HG02973 (cell line): ENCODE data around the gene UTP14C.
"Not testable (repeated sequence)": the region's sequence is repeated elsewhere in the genome, so short reads cannot be mapped to it uniquely, and the experiment has no call there.

Experiments
- ATAC-seq: cut with Tn5 transposase; IDR thresholded peaks from one replicate; pipeline ENCODE4 v1.9.1; 2021; ENCODE audit warnings: moderate library complexity; ENCODE audit not compliant: unreplicated experiment

Gene UTP14C, protein sequence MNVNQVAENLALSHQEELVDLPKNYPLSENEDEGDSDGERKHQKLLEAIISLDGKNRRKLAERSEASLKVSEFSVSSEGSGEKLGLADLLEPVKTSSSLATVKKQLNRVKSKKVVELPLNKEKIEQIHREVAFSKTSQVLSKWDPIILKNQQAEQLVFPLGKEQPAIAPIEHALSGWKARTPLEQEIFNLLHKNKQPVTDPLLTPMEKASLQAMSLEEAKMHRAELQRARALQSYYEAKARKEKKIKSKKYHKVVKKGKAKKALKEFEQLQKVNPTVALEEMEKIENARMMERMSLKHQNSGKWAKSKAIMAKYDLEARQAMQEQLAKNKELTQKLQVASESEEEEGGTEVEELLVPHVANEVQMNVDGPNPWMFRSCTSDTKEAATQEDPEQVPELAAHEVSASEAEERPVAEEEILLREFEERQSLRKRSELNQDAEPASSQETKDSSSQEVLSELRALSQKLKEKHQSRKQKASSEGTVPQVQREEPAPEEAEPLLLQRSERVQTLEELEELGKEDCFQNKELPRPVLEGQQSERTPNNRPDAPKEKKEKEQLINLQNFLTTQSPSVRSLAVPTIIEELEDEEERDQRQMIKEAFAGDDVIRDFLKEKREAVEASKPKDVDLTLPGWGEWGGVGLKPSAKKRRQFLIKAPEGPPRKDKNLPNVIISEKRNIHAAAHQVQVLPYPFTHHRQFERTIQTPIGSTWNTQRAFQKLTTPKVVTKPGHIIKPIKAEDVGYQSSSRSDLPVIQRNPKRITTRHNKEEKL

DNA sequence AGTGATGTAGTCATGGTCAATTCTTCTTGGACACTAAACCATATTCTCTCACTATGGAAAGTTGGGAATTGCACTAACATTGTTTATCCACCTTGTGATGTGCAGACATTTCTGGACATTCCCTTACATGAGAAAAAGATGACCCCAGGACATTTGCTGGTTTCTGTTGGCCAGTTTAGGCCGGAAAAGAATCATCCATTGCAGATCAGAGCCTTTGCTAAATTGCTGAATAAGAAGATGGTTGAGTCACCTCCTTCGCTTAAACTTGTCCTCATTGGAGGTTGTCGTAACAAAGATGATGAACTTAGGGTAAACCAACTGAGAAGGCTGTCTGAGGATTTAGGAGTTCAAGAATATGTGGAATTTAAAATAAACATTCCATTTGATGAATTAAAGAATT lies at the start of gene UTP14C:
Gene UTP14C, plus strand, starts transcription at position 211 of the 400 bp plus-strand sequence. CDS start 4,114 bp downstream, outside the sequence.
- ATAC-seq, result no peak

DNA sequence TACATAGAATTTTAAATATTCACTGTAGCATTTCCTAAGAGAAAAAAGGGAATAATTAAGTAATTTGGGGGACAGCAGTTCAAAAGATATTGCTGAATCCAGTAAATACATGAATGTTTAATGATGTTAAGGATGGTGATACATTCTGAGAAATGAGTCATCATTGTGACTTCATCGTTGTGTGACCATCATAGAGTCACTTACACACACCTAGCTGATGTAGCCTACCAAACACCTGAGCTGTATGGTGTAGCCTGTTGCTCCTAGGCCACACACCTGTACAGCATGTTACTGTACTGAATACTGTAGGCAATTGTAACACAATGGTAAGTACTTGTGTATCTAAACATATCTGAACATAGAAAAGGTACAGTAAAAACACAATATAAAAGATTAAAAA lies 48.1 kb upstream of the UTP14C start:
- ATAC-seq, result no peak

DNA sequence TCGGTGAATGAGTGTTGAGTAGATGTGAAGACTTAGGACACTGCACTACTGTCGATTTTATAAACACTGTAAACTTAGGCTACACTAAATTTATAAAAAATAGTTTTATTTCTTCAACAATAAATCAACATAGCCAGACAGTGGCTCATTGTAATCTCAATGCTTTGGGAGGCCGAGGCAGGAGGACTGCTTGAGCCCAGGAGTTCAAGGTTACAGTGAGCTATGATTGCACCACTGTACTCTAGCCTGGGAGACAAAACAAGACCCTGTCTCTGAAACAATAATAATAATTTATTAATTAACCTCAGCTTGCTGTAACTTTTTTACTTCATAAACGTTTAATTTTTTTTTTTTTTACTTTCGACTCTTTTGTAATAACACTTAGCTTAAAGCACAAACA lies 47.6 kb upstream of the UTP14C start:
- ATAC-seq, result no peak

GRCh38 chr13:51977625-51978024 lies 46.9 kb upstream of the UTP14C start:
- no peak for ATAC-seq

DNA sequence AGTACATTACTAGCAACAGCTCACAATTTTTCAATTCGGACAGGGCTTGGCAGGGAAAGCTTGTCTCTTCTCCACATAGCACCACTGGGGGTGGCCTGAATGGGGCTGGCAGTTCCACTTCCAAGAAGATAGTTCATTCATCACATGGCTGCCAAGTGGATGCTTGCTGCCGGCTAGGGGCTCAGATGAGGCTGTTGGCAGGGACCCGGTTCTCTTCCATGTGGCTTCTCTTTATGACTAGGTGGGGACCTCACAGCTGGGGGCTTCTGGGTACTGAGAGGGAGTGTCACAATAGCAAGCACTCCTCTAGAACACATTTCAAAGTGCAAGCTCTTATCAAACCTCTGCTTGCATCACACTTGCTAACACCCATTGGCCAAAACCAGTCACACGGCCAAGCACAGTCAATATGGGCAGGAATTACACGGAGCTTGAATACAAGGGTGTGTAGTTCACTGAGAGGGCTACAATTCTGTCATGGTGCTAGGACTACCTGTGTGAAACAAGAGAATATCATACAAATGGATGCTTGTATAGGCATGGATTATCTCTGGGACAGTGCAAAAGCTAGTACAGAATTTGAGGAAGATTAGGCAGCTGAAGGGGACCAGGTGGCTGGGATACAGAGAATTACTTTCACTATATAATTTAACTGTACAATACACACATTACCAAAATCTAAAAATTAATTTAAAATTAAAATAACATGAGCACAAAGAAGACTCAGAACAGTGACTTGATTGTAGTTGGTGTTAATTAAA lies 45.5 kb upstream of the UTP14C start:
- ATAC-seq, result no peak

- ATAC-seq, result no peak
These were observed 43.6 kb upstream of the UTP14C start for GRCh38 chr13:51980908-51981307.

- ATAC-seq, result no peak
These were observed 43.1 kb upstream of the UTP14C start for GRCh38 chr13:51981355-51981754.

DNA sequence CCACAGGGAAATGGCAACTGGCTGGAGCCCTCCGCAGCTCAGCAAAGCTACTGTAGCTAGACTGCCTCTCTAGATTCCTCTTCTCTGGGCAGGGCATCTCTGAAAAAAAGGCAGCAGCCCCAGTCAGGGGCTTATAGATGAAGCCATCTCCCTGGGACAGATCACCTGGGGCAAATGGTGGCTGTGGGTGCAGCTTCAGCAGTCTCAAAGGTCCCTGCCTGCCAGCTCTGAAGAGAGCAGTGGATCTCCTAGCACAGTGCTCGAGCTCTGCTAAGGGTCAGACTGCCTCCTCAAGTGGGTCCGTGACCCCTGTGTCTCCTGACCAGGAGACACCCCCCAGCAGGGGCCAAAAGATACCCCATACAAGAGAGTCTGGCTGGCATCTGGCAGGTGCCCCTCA lies 41.2 kb upstream of the UTP14C start:
- not testable (repeated sequence) for ATAC-seq

GRCh38 chr13:51984904-51985303 lies 39.6 kb upstream of the UTP14C start:
- not testable (repeated sequence) for ATAC-seq

DNA sequence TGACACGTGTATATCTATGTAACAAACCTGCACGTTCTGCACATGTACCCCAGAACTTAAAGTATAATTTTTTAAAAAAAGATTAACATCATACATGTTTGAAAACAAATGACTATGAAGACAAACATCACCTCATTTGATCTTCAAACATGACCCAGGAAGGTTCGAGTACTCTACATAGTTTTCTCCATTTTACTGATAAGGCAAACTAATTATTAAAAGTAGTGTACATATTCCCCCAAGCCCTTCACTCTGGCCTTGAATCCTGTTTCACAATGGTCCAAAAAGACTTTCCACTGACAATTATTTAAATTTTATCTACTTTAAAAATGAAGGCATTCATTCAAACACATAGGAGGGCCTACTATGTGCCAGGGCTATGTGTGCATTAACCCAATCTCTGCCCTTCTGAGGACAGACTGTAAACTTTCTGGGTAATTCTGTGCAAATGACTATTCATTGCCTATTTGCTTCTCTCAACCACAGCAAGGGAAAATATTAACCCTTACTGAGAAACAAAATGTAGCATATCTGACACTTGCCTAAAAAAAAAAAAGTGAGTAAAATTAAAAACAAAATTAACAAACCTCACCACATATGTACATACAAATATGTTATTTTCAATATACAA lies 35.4 kb upstream of the UTP14C start:
- ATAC-seq, result no peak

- no peak for ATAC-seq
These were observed 30.8 kb upstream of the UTP14C start for GRCh38 chr13:51993713-51994112.

DNA sequence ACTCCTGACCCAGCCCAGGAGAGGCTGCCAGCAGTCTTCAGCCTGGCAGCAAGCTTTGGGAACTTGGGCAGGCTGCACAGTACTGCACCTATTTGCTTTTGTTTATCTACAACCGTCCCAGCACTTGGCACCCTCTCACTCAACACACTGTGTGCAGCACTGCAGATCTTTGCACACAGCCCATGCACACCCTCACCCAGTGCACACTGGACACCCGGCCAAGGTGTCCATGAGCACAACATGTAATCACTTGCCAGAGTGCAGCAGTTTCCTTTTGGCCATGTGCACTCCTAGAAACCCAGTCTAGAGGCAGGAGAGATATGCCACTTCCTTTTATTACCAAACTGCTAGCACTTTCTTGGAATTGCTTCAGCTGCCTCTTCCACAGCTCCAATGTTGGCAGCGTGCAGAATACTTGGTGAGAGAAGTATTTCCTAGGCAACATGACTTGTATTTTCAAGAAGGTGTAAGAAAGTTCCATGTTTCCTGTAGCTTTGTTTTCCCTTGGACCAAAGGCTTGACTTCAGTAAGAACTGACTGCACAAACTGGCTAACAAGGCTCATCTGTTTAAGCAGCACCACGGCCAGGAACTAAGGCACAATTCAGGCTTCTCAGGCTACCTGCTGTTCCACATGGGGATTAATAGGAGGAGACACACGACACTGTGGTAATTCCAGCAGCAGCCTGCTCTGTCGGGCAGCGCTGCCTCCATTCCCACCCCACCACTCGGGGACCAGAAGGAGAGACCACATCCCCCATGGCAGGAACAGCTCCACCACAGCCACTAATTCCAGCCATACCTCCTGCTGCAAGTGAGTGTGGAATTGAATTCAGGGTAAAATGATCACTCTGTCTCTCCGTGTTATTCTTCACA lies 28.6 kb upstream of the UTP14C start:
- no peak for ATAC-seq

GRCh38 chr13:51996641-51997040 lies 27.9 kb upstream of the UTP14C start:
- no peak for ATAC-seq

GRCh38 chr13:51997186-51997585 lies 27.3 kb upstream of the UTP14C start:
- ATAC-seq, result no peak

GRCh38 chr13:51997641-51998330 lies 26.7 kb upstream of the UTP14C start:
- ATAC-seq, result no peak

DNA sequence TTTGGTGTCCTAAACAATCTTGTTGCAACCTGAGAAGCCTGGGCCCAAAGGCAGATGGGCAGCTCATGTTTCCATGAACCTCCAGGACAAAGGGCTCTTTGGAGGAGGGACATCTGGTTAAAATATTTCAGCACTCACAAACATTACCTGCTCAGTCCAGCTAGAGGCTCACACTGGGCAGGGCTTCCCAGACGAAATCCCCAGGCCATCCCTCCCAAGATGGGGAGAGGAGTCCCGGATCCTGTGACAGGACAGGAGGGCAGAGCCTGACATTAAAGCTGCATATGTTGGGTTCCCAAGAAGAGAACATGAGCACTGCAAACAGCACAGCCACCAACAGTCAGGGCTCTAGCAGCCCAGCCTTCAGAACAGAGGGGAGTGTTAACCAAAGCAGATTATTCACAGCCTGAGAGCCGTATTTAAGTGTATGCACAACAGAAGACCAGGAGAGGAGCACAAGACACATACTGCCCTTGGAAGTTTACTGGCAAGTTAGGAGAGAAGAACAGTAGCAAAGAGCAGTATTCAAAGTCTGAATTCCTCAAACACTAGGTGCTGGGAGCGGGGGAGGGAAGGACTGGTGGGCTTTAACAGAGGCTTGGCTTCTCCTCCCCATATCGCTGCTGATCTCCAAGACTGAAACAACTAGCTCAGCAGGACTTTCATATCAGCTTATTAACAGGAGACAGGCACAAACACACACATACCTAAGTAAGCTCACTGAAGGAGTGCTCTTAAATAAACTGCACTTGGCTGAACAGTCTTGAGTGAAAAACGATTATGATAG lies 25.6 kb upstream of the UTP14C start:
- ATAC-seq, result no peak

DNA sequence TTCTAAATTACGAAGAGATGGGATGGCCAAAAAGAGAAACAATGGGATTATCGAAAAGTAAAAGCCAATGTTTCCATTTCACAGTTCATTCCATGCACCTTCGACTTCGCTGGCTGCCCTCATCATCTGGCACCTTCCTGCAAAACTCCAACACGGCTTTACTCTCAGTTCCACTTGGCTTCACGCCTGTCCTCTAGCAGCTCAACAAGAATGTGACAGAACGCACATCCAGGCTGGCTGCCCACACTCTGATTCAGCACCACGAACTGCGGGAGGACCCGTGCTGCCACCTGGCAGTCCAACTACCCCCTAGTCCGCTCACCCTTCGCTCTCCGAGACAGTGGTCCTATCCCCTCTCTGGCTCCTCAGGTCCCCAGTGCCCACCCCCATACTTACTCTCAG lies 25.0 kb upstream of the UTP14C start:
- no peak for ATAC-seq

DNA sequence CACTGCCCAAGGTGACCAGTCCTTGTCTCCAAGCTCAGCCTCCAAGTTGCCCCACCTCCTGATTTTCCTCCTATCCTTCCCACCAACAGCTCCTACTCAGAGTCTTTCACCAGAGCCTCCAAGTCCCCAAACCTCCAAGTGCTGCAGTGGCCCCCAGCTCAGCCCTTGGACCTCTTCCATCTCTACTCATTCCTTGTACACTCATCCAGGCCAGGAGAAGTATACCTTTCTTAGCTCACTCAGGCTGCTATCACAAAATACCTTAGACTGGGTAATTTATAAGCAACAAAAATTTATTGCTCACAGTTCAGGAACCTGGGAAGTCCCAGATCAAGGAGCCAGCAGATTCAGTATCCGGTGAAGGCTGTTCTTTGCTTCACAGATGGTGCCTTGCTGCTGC lies 24.6 kb upstream of the UTP14C start:
- no peak for ATAC-seq
